GM18519 (cell line): ENCODE results near the gene FOXJ2.
"Not testable (repeated sequence)": the region's sequence is repeated elsewhere in the genome, so short reads cannot be mapped to it uniquely, and the experiment has no call there.

Experiments used
- ATAC-seq: cut with Tn5 transposase; IDR thresholded peaks from one replicate; pipeline ENCODE4 v1.9.1; 2021; ENCODE audit warnings: mild to moderate bottlenecking, moderate library complexity; ENCODE audit not compliant: unreplicated experiment, low FRiP score

The FOXJ2 gene

DNA sequence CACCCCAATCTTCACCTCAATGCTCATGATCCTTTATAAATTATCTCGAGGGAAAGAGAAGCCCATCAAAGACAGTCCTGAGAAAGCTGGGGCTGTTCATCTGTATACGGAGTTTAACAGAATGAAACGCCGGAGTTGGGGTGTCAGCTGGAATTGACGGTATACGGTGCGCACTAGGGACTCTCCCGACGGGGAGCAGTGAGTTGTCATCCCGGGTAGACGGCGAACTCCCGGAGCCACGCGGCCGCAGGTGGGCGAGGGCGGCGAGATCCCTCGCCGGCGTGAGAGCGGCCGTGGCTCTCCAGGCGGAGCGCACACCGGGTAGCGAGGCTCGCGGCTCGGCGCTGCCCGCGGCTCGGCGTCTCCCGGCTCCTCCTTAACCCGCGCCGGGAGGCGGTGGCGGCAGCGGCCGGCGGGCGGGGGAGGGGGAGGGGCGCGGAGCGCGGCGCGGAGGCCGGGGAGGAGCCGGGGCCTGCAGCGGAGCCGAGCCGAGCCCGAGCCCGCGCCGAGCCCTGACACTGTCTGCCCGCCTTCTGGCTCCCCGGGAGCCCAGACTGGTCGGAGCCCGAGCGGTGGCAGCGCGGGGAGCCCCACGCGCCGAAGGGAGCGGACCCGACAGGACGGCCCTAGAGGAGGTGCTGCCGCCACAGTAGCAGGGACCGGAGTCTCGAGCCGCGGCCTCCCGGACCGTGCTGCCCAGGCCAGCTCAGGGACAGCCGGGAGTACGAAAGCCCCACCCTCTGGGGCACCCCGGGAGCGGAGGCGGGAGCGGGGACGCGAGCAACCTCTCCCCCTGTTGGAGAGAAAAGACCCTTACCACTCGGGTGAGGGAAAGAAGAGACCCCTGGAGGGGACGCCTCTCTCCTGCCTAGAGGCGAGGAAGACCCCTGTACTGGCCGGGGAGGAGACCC is at the start of gene FOXJ2:
TSS of gene FOXJ2 (plus strand) at position 475 of the 911 bp plus-strand sequence. CDS start 7,117 bp downstream, outside the sequence.
- ATAC-seq, result peak; percentile 45

- ATAC-seq, result not testable (repeated sequence)
Observed at GRCh38 chr12:7983019-7983418, 49.5 kb upstream of the FOXJ2 start.

DNA sequence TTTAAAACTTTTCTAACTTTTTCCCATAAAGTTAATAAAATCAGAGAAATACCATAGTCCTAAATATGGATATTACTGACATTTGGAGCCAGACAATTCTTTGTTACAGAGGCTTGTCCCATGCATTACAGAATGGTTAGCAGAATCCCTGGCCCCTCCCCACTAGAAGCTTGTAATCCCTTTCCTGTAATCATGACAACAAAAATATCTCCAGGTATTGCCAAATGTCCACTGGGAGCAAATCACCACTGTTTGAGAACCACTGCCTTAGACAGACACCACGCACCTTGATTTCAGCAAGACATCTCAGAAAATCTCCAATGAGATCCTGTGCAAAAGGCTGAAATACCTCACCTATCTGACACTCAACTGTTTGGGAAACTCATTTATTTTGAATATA is 49.1 kb upstream of the FOXJ2 start:
- not testable (repeated sequence) for ATAC-seq

DNA sequence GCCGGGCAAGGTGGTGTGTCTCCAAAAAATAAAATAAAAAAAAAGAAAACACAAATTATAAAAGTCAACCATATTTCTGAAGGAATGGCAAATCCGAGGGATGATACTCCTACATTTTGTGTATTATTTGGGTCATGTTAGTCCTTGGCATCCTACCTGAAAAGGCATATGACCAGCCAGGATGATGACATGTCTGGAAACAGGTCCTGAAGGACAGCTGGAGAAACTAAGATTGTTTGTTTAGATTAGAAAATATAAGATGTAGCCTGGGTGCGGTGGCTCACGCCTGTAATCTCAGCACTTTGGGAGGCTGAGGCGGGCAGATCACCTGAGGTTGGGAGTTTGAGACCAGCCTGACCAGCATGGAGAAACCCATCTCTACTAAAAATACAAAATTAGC is 47.6 kb upstream of the FOXJ2 start:
- ATAC-seq, result no peak

DNA sequence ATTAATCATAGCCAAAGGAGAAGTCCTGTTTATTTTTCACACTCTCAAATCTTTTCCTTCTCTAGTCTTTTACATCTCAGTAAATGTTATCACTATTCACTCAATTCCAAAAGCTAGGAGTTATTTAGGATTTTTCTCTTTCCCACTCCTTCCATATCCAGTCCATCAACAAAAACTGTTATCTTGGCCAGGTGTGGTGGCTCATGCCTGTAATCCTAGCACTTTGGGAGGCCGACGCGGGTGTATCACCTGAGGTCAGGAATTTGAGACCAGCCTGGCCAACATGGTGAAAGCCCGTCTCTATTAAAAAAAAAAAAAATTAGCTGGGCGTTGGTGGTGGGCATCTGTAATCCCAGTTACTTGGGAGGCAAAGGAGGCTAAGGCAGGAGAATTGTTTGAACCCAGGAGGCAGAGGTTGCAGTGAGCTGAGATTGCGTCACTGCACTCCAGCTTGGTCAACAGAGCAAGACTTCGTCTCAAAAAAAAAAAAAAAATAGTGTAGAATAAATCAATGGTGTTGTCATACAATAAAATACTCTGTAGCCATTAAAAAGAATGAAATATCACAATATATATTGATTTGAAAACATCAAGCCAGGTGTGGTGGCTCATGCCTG is 46.6 kb upstream of the FOXJ2 start:
- no peak for ATAC-seq

DNA sequence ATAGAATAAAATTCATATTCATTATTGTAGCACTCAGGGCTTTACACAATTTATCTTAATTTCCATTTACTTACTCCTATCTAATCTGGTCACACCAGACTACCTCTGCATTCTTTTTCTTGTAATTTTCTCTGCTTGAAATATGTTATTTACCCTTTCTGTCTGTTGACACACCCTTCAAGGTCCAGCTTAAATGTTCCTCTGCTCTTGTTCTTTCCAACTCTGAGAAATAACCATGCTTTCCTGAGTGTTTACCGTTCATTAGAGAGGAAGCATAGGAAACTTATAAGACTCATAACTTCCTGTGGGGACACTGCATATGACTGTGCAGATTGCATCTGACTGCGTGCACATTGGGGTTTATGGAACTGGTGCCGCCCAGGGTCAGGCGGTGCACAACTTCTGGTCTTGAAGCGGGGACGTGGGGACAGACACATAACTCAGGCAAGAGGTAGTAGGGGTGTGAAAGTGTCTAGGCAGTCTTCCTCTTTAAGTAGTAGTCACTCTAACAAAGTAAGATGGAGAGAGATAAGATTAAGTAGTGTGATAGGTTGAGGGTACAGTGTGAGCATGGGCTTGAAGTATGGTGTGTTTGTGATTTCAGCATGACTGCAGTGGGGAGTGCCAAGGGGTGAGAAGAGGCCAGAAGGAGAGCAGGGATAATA is 42.6 kb upstream of the FOXJ2 start:
- ATAC-seq, result no peak

GRCh38 chr12:7991535-7991934 is 41.0 kb upstream of the FOXJ2 start:
- no peak for ATAC-seq

DNA sequence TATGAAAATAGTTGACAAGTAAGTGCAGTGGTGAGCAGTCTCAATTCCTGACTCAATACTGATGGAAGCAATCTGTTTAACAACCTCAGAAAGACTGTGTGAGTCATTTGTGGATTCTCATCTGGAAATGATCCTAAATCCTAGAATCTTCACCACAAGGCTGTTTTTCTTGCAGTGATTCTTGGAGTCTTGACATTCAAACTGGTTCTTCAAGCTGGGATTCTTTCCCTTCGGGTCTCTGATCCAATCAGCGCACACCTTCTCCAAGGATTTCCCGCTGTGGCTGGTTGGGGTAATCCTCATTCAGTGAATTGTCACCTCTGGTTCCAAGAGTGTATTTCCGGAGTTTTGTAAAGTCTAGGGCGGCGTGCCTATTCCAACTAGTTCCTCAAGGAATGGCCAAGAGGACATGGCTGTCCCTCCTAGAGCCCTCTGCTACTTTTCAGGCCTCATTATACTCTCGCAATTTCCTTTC is 37.7 kb upstream of the FOXJ2 start:
- no peak for ATAC-seq

GRCh38 chr12:7995266-7995963 is 37.1 kb upstream of the FOXJ2 start:
- peak; percentile 92 for ATAC-seq

DNA sequence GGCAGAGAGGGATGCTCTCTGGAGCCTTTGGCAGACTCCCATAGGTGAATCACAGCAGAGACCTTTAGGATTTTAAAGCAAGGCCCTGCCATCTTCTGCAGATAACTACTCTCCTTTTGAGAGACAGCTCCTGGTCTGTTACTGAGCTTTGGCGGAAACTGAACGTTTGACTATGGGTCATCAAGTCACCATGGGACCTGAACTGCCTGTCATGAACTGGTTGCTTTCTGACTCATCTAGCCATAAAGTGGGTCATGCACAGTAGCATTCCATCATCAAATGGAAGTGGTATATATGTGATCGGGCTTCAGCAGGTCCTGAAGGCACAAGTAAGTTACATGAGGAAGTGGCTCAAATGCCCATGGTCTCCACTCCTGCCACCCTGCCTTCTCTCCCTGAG is 31.7 kb upstream of the FOXJ2 start:
- ATAC-seq, result not testable (repeated sequence)

- ATAC-seq, result not testable (repeated sequence)
Observed at GRCh38 chr12:8001496-8001895, 31.0 kb upstream of the FOXJ2 start.

GRCh38 chr12:8004897-8005296 is 27.6 kb upstream of the FOXJ2 start:
- ATAC-seq, result not testable (repeated sequence)

DNA sequence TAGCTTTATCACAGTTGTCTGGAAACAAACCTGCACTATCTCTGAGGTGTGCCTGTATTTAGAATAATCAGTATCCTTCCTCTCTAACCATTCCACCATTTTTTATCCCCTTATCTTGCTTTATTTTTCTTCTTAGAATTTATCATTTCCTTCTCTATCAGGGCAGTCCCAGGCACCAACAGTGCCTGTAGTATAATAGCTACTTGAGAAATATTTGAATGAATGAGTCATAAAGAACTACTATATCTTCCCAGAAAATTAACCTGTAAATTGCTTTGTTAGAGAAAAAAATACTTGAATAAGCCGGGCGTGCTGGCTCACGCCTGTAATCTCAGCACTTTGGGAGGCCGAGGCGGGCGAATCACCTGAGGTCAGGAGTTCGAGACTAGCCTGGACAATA is 21.2 kb upstream of the FOXJ2 start:
- ATAC-seq, result no peak

DNA sequence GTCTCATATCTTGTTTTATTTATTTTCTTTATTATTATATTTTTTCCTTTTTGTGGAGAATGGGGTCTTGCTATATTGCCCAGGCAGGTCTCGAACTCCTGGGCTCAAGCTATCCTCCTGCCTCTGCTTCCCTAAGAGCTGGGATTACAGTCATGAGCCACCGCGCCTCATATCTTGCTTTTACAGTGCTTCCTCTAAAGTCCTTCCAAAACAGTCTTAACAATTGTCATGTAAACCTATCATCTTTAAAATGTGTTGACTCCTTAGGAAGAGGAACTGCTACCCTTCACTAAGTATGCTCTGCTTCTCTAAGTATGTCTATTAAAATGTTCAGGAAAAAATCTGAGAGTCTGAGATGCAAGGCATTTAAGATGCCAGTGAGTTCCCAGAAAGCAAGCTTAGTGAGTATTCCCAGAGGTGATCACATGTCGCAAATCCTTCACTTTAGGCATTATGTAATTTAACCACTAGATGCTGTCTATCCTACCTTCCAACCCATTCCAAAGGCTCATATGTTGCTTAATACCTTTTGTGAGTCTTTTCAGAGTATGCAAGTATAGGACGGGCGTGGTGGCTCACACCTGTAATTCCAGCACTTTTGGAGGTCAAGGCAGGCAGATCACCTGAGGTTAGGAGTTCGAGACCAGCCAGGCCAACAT is 19.7 kb upstream of the FOXJ2 start:
- no peak for ATAC-seq

DNA sequence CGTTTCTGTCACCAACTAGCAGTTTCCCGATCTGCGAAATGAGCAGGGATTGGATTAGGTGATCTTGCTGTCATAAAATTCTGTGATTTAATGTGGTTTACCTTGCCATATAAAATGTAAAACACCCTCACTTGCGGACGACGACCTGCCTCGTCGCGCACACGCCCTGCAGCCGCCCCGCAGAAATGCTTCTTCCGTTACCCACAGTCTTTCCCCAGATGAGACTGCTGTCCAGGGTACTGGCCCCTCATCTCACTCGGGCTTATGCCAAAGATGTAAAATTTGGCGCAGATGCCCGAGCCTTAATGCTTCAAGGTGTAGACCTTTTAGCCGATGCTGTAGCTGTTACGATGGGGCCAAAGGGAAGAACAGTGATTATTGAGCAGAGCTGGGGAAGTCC is 17.7 kb upstream of the FOXJ2 start:
- ATAC-seq, result no peak

- ATAC-seq, result not testable (repeated sequence)
Observed at GRCh38 chr12:8018213-8018612, 14.3 kb upstream of the FOXJ2 start.

GRCh38 chr12:8018666-8019581 is 13.6 kb upstream of the FOXJ2 start:
- no peak for ATAC-seq

DNA sequence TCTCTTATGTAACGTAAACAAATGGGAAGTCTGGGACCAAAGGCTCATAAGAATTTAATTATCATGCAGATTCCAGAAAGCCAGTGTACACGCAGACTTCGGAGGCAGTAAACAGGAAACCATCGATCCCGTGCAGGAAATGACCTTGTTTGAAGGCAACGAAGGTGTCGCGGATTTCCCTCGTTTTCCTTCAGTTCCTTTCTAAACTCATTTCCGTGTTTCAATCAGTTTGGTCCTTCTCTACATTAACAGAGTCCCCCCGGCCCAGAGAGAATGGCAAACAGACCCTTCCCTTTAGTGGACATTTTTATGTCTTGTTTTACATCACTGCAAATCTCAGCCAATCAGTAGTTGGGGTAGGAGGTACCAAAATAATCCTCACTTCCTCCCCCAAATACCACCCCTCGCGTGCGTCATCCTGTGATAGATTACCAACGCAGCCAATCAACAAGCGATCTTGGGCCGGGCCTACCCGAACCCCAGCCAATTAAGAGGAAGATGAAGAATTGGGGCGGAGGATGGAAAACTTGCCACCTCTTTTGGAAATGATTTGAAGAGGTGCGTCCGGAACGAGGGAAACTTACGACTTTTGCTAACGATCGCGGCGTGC is 6.1 kb upstream of the FOXJ2 start:
- ATAC-seq, result peak; percentile 88

- no peak for ATAC-seq
Observed at GRCh38 chr12:8027856-8028255, 4.7 kb upstream of the FOXJ2 start.
